RWPE1 (cell line): ENCODE measurements around the gene PLCB1.

Experiments
- CTCF ChIA-PET: fragments of 350-600 bp; sonication (Branson Sonifier 250); formaldehyde crosslinking; extraction: SDS; loops from one replicate; lab custom pipeline; 2021; lab: Yijun Ruan, JAX
- POLR2A ChIA-PET: fragments of 400-600 bp; formaldehyde crosslinking; extraction: SDS; loops from one replicate; lab custom pipeline; 2020; ENCODE audit warnings: antibody characterized with exemption; ENCODE audit not compliant: low non-redundant PET; lab: Yijun Ruan, JAX
- DNase-seq: peaks from one replicate; pipeline ENCODE4 v3.0.0; 2012; ENCODE audit warnings: low spot score
- H3K27ac ChIP-seq: fragments of 450-650 bp; 2 replicates; pipeline ENCODE4 v1.5.1; 2017
- CTCF ChIP-seq: fragments of 450-650 bp; conservative IDR thresholded peaks from 2 replicates; pipeline ENCODE4 v1.5.1; 2017; ENCODE audit warnings: low read depth, mild to moderate bottlenecking

Gene PLCB1

DNA sequence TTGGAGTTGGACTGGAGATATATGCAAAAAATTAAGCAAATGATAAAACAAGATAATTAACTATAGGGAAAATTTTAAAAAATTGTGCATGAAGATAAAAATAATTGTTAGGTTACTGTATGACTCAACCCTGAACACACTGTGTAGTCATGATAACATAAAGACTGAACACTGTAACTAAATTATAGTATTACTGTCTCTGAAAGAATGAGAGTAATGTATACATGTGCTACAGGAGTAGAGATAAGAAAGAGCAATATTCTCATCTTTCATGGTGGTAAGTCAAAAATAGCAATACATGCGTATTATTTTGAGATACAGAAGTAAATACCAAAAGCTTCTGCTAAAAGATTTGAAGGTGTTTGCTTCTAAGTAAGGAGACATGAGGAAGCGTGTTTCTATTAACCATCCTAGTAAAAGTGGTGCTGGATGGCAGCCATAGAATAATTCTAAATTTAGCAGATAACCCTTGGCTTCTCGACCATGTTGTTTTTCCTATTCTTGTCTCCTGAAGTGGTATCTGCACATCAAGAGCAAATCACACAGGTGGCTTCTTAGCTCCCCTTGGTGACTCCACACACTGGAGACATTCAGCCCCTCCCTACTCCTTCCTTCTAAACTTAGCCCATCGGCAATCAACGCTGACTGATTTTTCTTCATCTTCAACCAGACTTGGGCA lies 546.2 kb downstream of the PLCB1 start:
- DNase-seq: no peak
- ChIA-PET POLR2A (no interaction called here), CTCF (interaction anchor here (0.8 kb wide), 1 partner anchor 20 kb away, joined by 3 read pairs; no protein-coding TSS in a partner anchor)
- TF ChIP-seq CTCF: no peak
- no peak overlapping the region for H3K27ac ChIP-seq

GRCh38 chr20:8689337-8689736 lies 557.3 kb downstream of the PLCB1 start:
- H3K27ac ChIP-seq: no peak overlapping the region
- CTCF ChIA-PET: no interaction called here
- POLR2A ChIA-PET: no interaction called here
- DNase-seq: no peak
- TF ChIP-seq CTCF: no peak

GRCh38 chr20:8690074-8690473 lies 558.0 kb downstream of the PLCB1 start:
- ChIA-PET POLR2A (no interaction called here), CTCF (no interaction called here)
- no peak for DNase-seq
- no peak for TF ChIP-seq CTCF
- H3K27ac ChIP-seq: no peak overlapping the region

DNA sequence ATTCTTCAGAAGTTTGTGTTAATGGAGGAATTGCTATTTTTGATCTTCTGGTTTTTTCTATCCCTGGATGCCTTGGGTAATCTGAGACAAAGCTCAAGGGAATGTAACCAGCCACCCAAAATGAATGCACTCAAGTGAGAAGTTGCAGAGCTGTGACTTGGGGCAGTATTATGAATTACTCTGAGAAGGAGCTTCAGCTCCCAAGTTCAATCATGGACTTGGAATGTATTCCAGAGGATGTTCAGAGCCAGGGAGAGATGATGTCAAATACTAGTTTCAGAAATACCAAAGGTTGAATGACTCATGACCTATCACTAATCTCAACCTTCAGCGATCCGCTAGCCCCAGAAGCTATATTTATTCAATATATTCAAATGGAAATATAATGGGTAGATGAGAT lies 561.6 kb downstream of the PLCB1 start:
- POLR2A ChIA-PET: no interaction called here
- CTCF ChIA-PET: interaction anchor here (0.6 kb wide), 1 partner anchor 66 kb away, joined by 3 read pairs; no protein-coding TSS in a partner anchor
- no peak overlapping the region for H3K27ac ChIP-seq
- DNase-seq: peak; percentile 3
- TF ChIP-seq CTCF: no peak

GRCh38 chr20:8700756-8701155 lies 568.7 kb downstream of the PLCB1 start:
- CTCF ChIA-PET: no interaction called here
- DNase-seq: no peak
- H3K27ac ChIP-seq: no peak overlapping the region
- no peak for TF ChIP-seq CTCF
- POLR2A ChIA-PET: interaction anchor here (0.6 kb wide), 1 partner anchor 684 kb away, joined by 3 read pairs; no protein-coding TSS in a partner anchor

- ChIA-PET POLR2A (no interaction called here), CTCF (interaction anchor here (0.8 kb wide), 1 partner anchor 16 kb away, joined by 4 read pairs; no protein-coding TSS in a partner anchor)
- H3K27ac ChIP-seq: no peak overlapping the region
- no peak for TF ChIP-seq CTCF
- no peak for DNase-seq
Measured at GRCh38 chr20:8706961-8707700, 575.1 kb downstream of the PLCB1 start.
